Central memory CD8-positive, alpha-beta T cell (primary cell): Measurements from ENCODE around the gene TACC2.
"Not testable (repeated sequence)": the region's sequence is repeated elsewhere in the genome, so short reads cannot be mapped to it uniquely, and the experiment has no call there.

Experiments
- ATAC-seq: fragments of 150-1000 bp; cut with Tn5 transposase; replicated peaks from 2 replicates; pipeline ENCODE4 v1.10.0; 2022; ENCODE audit warnings: mild to moderate bottlenecking, moderate FRiP score, moderate number of reproducible peaks; ENCODE audit not compliant: poor library complexity, severe bottlenecking; ENCODE audit errors: extremely low read depth
- DNase-seq, 2 donors: peaks; one replicate each; pipeline ENCODE4 v3.0.0; 2021; ENCODE audit warnings: low spot score in 2 of 2
- H3K27ac Mint-ChIP-seq: one replicate; pipeline ENCODE4 v1.8.0; 2022; ENCODE audit warnings: low read depth, mild to moderate bottlenecking, moderate library complexity, mixed read lengths
- H3K27me3 Mint-ChIP-seq: one replicate; pipeline ENCODE4 v1.8.0; 2022; ENCODE audit warnings: mixed read lengths
- H3K36me3 Mint-ChIP-seq: one replicate; pipeline ENCODE4 v1.8.0; 2022; ENCODE audit warnings: mild to moderate bottlenecking, moderate library complexity, mixed read lengths; ENCODE audit not compliant: insufficient read depth
- H3K4me1 Mint-ChIP-seq: one replicate; pipeline ENCODE4 v1.8.0; 2022; ENCODE audit warnings: mixed read lengths
- H3K4me3 Mint-ChIP-seq: one replicate; pipeline ENCODE4 v1.8.0; 2022; ENCODE audit warnings: mild to moderate bottlenecking, moderate library complexity, mixed read lengths
- H3K9me3 Mint-ChIP-seq: one replicate; pipeline ENCODE4 v1.8.0; 2022; ENCODE audit warnings: mixed read lengths

TACC2 gene

DNA sequence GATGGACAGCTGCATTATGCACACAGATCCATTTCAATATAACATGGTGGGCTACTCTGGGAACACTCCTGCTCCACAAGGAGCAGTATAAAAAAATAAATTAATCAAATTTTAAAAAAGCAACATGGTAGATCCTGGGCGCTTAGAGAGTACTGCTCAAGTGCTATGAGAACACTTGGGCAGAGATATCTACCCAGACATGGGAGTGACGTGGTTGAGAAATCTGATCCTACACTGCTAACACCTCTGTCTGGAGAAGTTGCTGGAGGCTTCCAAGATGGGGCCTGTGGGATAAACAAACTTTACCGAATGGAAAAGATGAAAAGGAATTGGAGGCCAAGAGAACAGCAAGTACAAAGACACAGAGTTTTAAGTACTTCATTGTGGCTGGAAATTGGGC lies 23.0 kb upstream of the TACC2 start:
- no peaks in the 10 kb centered on the region for H3K4me1 Mint-ChIP-seq
- ATAC-seq, result no peak
- no peaks in the 10 kb centered on the region for H3K9me3 Mint-ChIP-seq
- H3K36me3 Mint-ChIP-seq, result peaks cover 38% of the 10 kb centered on the region
- H3K4me3 Mint-ChIP-seq, result no peak overlapping the region
- no peak for DNase-seq
- no peaks in the 10 kb centered on the region for H3K27me3 Mint-ChIP-seq
- no peak overlapping the region for H3K27ac Mint-ChIP-seq

GRCh38 chr10:121969086-121969485 lies 19.9 kb upstream of the TACC2 start:
- not testable (repeated sequence) for H3K27ac Mint-ChIP-seq, H3K4me3 Mint-ChIP-seq, H3K9me3 Mint-ChIP-seq, DNase-seq, ATAC-seq, H3K27me3 Mint-ChIP-seq
- Mint-ChIP-seq H3K36me3 (peaks cover 39% of the 10 kb centered on the region), H3K4me1 (peaks cover 25% of the 10 kb centered on the region)

- Mint-ChIP-seq H3K9me3 (no peaks in the 10 kb centered on the region), H3K27ac (no peak overlapping the region), H3K4me3 (peak overlapping the region; percentile 75), H3K27me3 (no peaks in the 10 kb centered on the region), H3K4me1 (peaks cover 28% of the 10 kb centered on the region), H3K36me3 (peaks cover 22% of the 10 kb centered on the region)
- DNase-seq (no peak), ATAC-seq (peak; percentile 19)
Measured at GRCh38 chr10:121974019-121974534, 14.9 kb upstream of the TACC2 start.

- Mint-ChIP-seq H3K9me3 (no peaks in the 10 kb centered on the region), H3K4me3 (peak within 1 kb of the TSS; percentile 75), H3K4me1 (peaks cover 28% of the 10 kb centered on the region), H3K27me3 (no peaks in the 10 kb centered on the region), H3K27ac (no peak within 1 kb of the TSS), H3K36me3 (peaks cover 20% of the 10 kb centered on the region)
- ATAC-seq (peak; percentile 83), DNase-seq (peak; percentile 40 to 41)
Measured at GRCh38 chr10:121974535-121975294, 14.2 kb upstream of the TACC2 start, which contains the start of gene NSMCE4A. Gene NSMCE4A, minus strand, starts transcription at chr10:121975217. Its CDS starts 52 bp downstream, at chr10:121975165.

- Mint-ChIP-seq H3K27me3 (no peaks in the 10 kb centered on the region), H3K36me3 (peaks cover 15% of the 10 kb centered on the region), H3K4me3 (peak overlapping the region; percentile 75), H3K4me1 (peaks cover 28% of the 10 kb centered on the region), H3K27ac (no peak overlapping the region), H3K9me3 (no peaks in the 10 kb centered on the region)
- DNase-seq, result no peak
- peak; percentile 6 for ATAC-seq
Measured at GRCh38 chr10:121975295-121976086, 13.5 kb upstream of the TACC2 start.

DNA sequence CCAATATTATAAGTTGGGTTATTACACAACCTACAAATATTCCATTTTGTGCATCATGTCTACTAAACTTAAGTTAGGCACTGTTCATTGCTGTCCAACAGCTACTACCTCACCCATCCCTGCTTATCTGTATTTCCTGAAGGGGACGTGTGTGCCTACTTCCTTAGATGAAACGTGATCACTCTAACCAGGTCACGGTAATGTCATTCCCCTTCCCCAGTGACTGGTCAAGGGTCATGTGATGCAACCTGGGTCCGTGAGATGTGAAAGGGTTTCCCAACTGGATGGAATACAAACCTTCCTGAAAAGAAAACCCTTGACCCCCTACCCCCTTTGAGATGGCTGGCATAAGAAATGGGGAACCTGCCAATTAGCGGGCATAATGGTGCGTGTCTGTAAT lies 12.4 kb upstream of the TACC2 start:
- DNase-seq, result no peak
- H3K36me3 Mint-ChIP-seq, result peaks cover 7% of the 10 kb centered on the region
- no peak overlapping the region for H3K4me3 Mint-ChIP-seq

DNA sequence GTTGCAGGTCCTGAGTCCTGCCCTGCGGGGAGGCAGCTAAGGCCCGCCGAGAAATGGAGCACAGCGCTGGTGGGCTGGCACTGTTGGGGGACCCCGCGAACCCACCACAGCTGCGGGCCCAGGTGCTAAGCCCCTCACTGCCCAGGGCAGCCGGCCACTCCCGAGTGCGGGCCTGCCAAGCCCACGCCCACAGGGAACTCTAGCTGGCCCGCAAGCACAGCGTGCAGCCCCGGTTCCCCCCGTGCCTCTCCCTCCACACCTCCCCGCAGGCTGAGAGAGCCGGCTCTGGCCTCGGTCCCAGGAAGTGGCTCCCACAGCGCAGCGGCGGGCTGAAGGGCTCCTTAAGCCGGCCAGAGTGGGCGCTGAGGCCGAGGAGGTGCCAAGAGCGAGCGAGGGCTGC lies 10.5 kb upstream of the TACC2 start:
- ATAC-seq (no peak), DNase-seq (no peak)
- no peak overlapping the region for H3K4me3 Mint-ChIP-seq
- H3K27ac Mint-ChIP-seq, result no peak overlapping the region
- H3K9me3 Mint-ChIP-seq, result no peaks in the 10 kb centered on the region
- H3K36me3 Mint-ChIP-seq, result no peaks in the 10 kb centered on the region
- H3K27me3 Mint-ChIP-seq, result no peaks in the 10 kb centered on the region
- H3K4me1 Mint-ChIP-seq, result peaks cover 8% of the 10 kb centered on the region

More for the DNA sequence above, 12.4 kb upstream of the TACC2 start:
- Mint-ChIP-seq H3K4me1 (peaks cover 23% of the 10 kb centered on the region), H3K27ac (no peak overlapping the region), H3K9me3 (no peaks in the 10 kb centered on the region), H3K27me3 (no peaks in the 10 kb centered on the region)
- ATAC-seq, result no peak

DNA sequence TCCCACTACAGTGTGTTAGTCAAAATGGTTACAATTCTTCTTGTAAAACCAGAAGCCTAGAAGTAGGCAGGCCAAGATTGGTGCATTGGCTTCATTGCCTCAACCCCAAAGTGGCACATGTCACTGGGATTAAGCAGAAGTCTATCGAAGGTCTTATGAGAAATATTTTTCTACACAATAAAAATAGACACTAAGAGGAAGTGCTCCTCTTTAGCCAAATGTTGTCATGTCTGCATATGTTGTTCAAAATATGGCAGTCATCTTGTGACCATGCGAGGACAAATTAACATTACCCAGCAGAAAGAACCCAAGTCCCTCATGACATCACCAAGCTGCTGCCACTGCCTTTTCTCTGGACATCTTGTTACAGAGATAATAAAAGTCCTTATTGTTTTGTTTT lies 7.6 kb upstream of the TACC2 start:
- Mint-ChIP-seq H3K27ac (no peak overlapping the region), H3K36me3 (no peaks in the 10 kb centered on the region), H3K9me3 (peaks cover 6% of the 10 kb centered on the region), H3K4me1 (no peaks in the 10 kb centered on the region), H3K27me3 (peaks cover 12% of the 10 kb centered on the region), H3K4me3 (no peak overlapping the region)
- DNase-seq, result no peak
- no peak for ATAC-seq

GRCh38 chr10:121983852-121984251 lies 5.1 kb upstream of the TACC2 start:
- Mint-ChIP-seq H3K27ac (no peak overlapping the region), H3K9me3 (peaks cover 6% of the 10 kb centered on the region), H3K36me3 (no peaks in the 10 kb centered on the region), H3K4me1 (no peaks in the 10 kb centered on the region), H3K27me3 (peaks cover 37% of the 10 kb centered on the region), H3K4me3 (no peak overlapping the region)
- DNase-seq, result no peak
- ATAC-seq, result no peak

DNA sequence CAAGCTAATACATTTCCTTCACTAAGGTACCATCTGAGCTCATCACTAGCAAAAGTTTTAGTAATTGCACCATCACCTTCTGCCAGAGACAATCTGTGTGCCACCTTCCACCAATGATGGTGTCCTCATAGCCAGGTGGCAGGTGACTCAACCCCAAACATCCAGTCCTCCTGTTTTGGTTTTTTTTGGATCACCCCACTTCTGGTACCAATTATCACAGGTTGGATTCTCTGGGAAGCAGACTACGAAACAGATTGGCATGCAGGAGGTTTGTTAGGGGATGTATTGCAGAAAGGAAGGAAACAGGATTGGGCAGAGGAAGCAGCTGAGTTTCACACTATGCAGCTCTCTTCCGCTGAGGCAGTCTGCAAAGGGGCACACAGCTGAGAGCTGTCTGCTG lies 4.5 kb upstream of the TACC2 start:
- H3K27ac Mint-ChIP-seq, result no peak overlapping the region
- no peak for DNase-seq
- peaks cover 42% of the 10 kb centered on the region for H3K27me3 Mint-ChIP-seq
- H3K36me3 Mint-ChIP-seq, result no peaks in the 10 kb centered on the region
- H3K4me3 Mint-ChIP-seq, result no peak overlapping the region
- ATAC-seq, result no peak
- peaks cover 6% of the 10 kb centered on the region for H3K9me3 Mint-ChIP-seq
- H3K4me1 Mint-ChIP-seq, result no peaks in the 10 kb centered on the region

DNA sequence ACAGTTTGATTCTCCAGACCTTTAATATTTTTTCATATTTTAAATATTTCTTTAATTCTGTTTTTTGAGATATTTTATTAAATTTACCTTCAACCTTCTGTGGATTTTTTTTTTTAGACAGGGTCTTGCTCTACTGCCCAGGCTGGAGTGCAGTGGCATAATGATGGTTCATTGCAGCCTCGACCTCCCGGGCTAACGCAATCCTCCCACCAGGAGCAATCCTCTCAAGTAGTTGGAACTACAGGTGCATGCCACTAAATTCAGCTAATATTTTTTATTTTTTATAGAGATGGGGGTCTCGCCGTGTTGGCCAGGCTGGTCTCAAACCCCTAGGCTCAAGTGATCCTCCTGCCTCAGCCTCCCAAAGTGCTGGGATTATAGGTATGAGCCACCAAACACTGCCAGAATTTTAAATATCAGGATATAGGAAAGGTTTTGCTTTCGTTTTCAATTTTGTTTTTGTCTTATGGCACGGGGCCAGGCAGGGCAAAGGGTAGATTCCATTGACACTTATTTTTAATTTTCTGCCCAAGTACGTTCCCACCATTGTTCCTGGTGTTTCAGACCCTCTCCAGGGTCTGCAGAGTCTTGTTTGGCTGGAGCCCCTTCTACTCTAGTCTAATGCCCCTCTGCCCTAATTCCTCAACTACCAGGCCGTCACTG lies 1.2 kb downstream of the TACC2 start:
- no peaks in the 10 kb centered on the region for H3K4me1 Mint-ChIP-seq
- H3K9me3 Mint-ChIP-seq, result no peaks in the 10 kb centered on the region
- DNase-seq (no peak), ATAC-seq (no peak)
- peaks cover 48% of the 10 kb centered on the region for H3K27me3 Mint-ChIP-seq
- no peak overlapping the region for H3K27ac Mint-ChIP-seq
- H3K4me3 Mint-ChIP-seq, result no peak overlapping the region
- peaks cover 1% of the 10 kb centered on the region for H3K36me3 Mint-ChIP-seq

GRCh38 chr10:121991727-121992126 lies 2.8 kb downstream of the TACC2 start:
- not testable (repeated sequence) for H3K4me3 Mint-ChIP-seq, H3K36me3 Mint-ChIP-seq, DNase-seq, H3K9me3 Mint-ChIP-seq, H3K4me1 Mint-ChIP-seq, ATAC-seq, H3K27ac Mint-ChIP-seq
- peaks cover 59% of the 10 kb centered on the region for H3K27me3 Mint-ChIP-seq
